Endothelial cell (in vitro differentiated cells): Measurements from ENCODE around the gene DDB1. TPM values are rescaled to one million over a fixed set of nuclear protein-coding genes. Genes with fewer than 3 reads are reported as not detected.

Experiments used
- DNase-seq: peaks from one replicate; pipeline ENCODE4 v3.0.0; 2021; ENCODE audit warnings: low spot score
- H3K27ac Mint-ChIP-seq: one replicate; pipeline ENCODE4 v1.8.0; 2021; ENCODE audit warnings: mixed read lengths, inconsistent platforms; ENCODE audit not compliant: unreplicated experiment
- H3K27me3 Mint-ChIP-seq: one replicate; pipeline ENCODE4 v1.8.0; 2021; ENCODE audit warnings: mild to moderate bottlenecking, moderate library complexity, mixed read lengths, inconsistent platforms; ENCODE audit not compliant: unreplicated experiment
- H3K36me3 Mint-ChIP-seq: one replicate; pipeline ENCODE4 v1.8.0; 2021; ENCODE audit warnings: mild to moderate bottlenecking, low read depth, mixed read lengths, inconsistent platforms; ENCODE audit not compliant: unreplicated experiment
- H3K4me1 Mint-ChIP-seq: one replicate; pipeline ENCODE4 v1.8.0; 2021; ENCODE audit warnings: mild to moderate bottlenecking, mixed read lengths, inconsistent platforms; ENCODE audit not compliant: unreplicated experiment
- H3K4me3 Mint-ChIP-seq: one replicate; pipeline ENCODE4 v1.8.0; 2021; ENCODE audit warnings: mild to moderate bottlenecking, mixed read lengths, inconsistent platforms; ENCODE audit not compliant: unreplicated experiment
- H3K9me3 Mint-ChIP-seq: one replicate; pipeline ENCODE4 v1.8.0; 2021; ENCODE audit warnings: mixed read lengths, inconsistent platforms; ENCODE audit not compliant: unreplicated experiment
- CTCF ChIP-seq: fragments of 200-600 bp; sonication (generic); IDR thresholded peaks from one replicate; pipeline ENCODE4 v1.5.0; 2021; ENCODE audit warnings: antibody characterized with exemption; ENCODE audit not compliant: unreplicated experiment
- total RNA-seq: library from RNA; stranded (reverse); fragmentation: NEBNext Ultra II Directional; extraction: Animal tissue kit (Norgen Biotek cat#: 25700); gene quantifications from one replicate; pipeline ENCODE4 v1.2.1, GENCODE V29; 2021; ENCODE audit not compliant: unreplicated experiment

Gene DDB1
- total RNA-seq, 1 donor from 2014 or later: 239 TPM

GRCh38 chr11:61361237-61361740 is 28.4 kb upstream of the DDB1 start:
- H3K9me3 Mint-ChIP-seq: no peaks in the 10 kb centered on the region
- peaks cover 33% of the 10 kb centered on the region for H3K4me1 Mint-ChIP-seq
- peak overlapping the region; percentile 89 for H3K27ac Mint-ChIP-seq
- peak overlapping the region; percentile 99 for H3K4me3 Mint-ChIP-seq
- H3K27me3 Mint-ChIP-seq: peaks cover 14% of the 10 kb centered on the region
- TF ChIP-seq CTCF: no peak
- DNase-seq: no peak
- peaks cover 6% of the 10 kb centered on the region for H3K36me3 Mint-ChIP-seq

GRCh38 chr11:61359516-61359915 is 26.6 kb upstream of the DDB1 start:
- Mint-ChIP-seq H3K9me3 (no peaks in the 10 kb centered on the region), H3K4me1 (peaks cover 33% of the 10 kb centered on the region), H3K4me3 (no peak overlapping the region), H3K27me3 (peaks cover 14% of the 10 kb centered on the region), H3K27ac (no peak overlapping the region), H3K36me3 (peaks cover 6% of the 10 kb centered on the region)
- TF ChIP-seq CTCF: no peak
- no peak for DNase-seq

GRCh38 chr11:61358566-61358965 is 25.7 kb upstream of the DDB1 start:
- peaks cover 15% of the 10 kb centered on the region for H3K27me3 Mint-ChIP-seq
- H3K27ac Mint-ChIP-seq: no peak overlapping the region
- no peak for DNase-seq
- H3K4me3 Mint-ChIP-seq: no peak overlapping the region
- H3K36me3 Mint-ChIP-seq: peaks cover 8% of the 10 kb centered on the region
- TF ChIP-seq CTCF: no peak
- H3K4me1 Mint-ChIP-seq: peaks cover 30% of the 10 kb centered on the region
- H3K9me3 Mint-ChIP-seq: no peaks in the 10 kb centered on the region

- no peak for DNase-seq
- H3K27ac Mint-ChIP-seq: no peak overlapping the region
- H3K36me3 Mint-ChIP-seq: peaks cover 15% of the 10 kb centered on the region
- no peaks in the 10 kb centered on the region for H3K9me3 Mint-ChIP-seq
- no peak for TF ChIP-seq CTCF
- peaks cover 15% of the 10 kb centered on the region for H3K27me3 Mint-ChIP-seq
- no peak overlapping the region for H3K4me3 Mint-ChIP-seq
- H3K4me1 Mint-ChIP-seq: peaks cover 24% of the 10 kb centered on the region
Observed at GRCh38 chr11:61357894-61358239, 25.0 kb upstream of the DDB1 start.

GRCh38 chr11:61357233-61357893 is 24.5 kb upstream of the DDB1 start:
- TF ChIP-seq CTCF: no peak
- Mint-ChIP-seq H3K27me3 (peaks cover 11% of the 10 kb centered on the region), H3K4me1 (peaks cover 19% of the 10 kb centered on the region), H3K9me3 (no peaks in the 10 kb centered on the region), H3K36me3 (peaks cover 13% of the 10 kb centered on the region), H3K27ac (no peak overlapping the region), H3K4me3 (no peak overlapping the region)
- no peak for DNase-seq
